AG04449 (cell line): ENCODE data around the gene PDE4D.
"Not testable (repeated sequence)": the region's sequence is repeated elsewhere in the genome, so short reads cannot be mapped to it uniquely, and the experiment has no call there.

ENCODE experiments used
- CTCF ChIA-PET: fragments of 350-600 bp; formaldehyde crosslinking; extraction: SDS; loops from one replicate; lab custom pipeline; 2021; ENCODE audit warnings: antibody characterized with exemption; lab: Yijun Ruan, JAX
- POLR2A ChIA-PET: fragments of 400-600, 350-600 bp; formaldehyde crosslinking; extraction: SDS; loops from one replicate; lab custom pipeline; 2020; ENCODE audit warnings: antibody characterized with exemption, inconsistent platforms; lab: Yijun Ruan, JAX
- DNase-seq: peaks from one replicate; pipeline ENCODE4 v3.0.0-alpha.2; 2010; ENCODE audit warnings: low read depth, low spot score
- H3K4me3 ChIP-seq: 2 replicates; pipeline ENCODE4 v1.5.1; 2011; ENCODE audit warnings: low read depth, mild to moderate bottlenecking, control low read depth, low read length
- TF ChIP-seq, protein P1 (sequence below): IDR thresholded peaks from one replicate; pipeline ENCODE4 v1.5.1; 2011; ENCODE audit warnings: mild to moderate bottlenecking, moderate library complexity, low read length, control low read depth, inconsistent platforms; ENCODE audit not compliant: insufficient read depth; ENCODE audit errors: missing control alignments

The PDE4D gene

DNA sequence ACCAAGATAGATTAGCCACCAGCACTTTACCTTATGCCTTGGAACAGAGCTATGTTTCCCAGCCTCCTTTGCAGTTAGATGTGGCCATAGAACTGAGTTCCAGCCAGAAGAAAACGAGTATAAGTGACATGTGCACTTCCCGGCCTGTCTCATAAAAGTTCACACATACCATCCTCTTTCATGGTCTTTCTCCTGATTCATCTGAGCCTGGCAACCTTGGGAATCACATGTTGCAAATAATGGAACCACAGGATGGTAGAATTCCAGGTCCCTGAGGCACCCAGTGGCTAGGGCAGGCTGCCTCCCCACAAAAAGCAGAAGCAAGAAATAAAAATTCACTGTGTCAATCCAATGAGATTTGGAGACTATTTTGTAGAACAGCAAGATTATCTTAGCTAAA is 128.1 kb downstream of the PDE4D start:
- TF ChIP-seq, protein P1, sequence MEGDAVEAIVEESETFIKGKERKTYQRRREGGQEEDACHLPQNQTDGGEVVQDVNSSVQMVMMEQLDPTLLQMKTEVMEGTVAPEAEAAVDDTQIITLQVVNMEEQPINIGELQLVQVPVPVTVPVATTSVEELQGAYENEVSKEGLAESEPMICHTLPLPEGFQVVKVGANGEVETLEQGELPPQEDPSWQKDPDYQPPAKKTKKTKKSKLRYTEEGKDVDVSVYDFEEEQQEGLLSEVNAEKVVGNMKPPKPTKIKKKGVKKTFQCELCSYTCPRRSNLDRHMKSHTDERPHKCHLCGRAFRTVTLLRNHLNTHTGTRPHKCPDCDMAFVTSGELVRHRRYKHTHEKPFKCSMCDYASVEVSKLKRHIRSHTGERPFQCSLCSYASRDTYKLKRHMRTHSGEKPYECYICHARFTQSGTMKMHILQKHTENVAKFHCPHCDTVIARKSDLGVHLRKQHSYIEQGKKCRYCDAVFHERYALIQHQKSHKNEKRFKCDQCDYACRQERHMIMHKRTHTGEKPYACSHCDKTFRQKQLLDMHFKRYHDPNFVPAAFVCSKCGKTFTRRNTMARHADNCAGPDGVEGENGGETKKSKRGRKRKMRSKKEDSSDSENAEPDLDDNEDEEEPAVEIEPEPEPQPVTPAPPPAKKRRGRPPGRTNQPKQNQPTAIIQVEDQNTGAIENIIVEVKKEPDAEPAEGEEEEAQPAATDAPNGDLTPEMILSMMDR, result no peak
- no peak for DNase-seq
- POLR2A ChIA-PET, result no interaction called here
- CTCF ChIA-PET, result interaction anchor here (0.8 kb wide), 1 partner anchor 66 kb away, joined by 3 read pairs; no protein-coding TSS in a partner anchor
- no peak overlapping the region for H3K4me3 ChIP-seq

DNA sequence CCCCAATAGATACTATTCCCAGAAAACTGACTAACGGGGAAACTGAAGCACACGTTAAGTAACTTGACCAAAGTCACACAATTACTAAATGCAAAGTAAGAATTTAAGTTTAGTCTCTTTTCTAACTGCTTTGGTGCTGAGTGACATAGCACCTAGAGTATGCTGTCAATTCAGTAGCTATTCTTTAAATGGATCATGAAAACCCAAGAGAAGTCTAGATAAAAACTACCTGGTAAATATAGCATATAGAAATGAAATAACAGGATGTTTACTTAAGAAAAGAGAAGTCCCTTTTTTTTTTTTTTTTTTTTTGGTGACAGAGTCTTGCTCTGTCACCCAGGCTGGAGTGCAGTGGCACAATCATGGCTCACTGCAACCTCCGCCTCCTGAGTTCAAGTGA is 129.2 kb downstream of the PDE4D start:
- TF ChIP-seq, protein P1, result no peak
- CTCF ChIA-PET, result no interaction called here
- H3K4me3 ChIP-seq, result no peak overlapping the region
- POLR2A ChIA-PET, result no interaction called here
- DNase-seq, result no peak

DNA sequence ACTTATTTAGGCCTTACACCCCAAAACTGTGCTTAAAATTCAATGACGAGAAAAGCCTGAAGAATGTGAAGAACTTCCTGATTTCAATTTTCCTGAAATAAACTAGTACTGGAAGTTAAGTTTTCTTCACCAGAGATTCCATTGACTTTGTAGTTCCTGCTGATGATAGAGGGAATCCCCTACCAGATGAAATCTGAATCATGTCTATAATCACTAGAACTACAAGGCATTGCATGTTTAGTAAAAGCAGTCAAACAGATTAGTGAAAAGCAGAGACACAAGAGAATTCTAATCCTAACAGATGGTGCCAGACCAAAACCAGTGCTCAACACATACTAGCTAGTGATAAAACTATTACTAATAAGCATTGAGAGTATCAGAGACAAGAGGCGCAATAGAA is 130.0 kb downstream of the PDE4D start:
- ChIA-PET CTCF (no interaction called here), POLR2A (no interaction called here)
- no peak for DNase-seq
- no peak overlapping the region for H3K4me3 ChIP-seq
- TF ChIP-seq, protein P1, result no peak

DNA sequence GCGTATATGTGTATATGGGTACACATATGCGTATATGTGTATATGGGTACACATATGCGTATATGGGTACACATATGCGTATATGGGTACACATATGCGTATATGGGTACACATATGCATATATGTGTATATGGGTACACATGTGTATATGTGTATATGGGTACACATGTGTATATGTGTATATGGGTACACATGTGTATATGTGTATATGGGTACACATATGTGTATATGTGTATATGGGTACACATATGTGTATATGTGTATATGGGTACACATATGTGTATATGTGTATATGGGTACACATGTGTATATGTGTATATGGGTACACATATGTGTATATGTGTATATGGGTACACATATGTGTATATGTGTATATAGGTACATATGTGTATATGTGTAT is 131.3 kb downstream of the PDE4D start:
- CTCF ChIA-PET, H3K4me3 ChIP-seq, POLR2A ChIA-PET, DNase-seq: not testable (repeated sequence)

DNA sequence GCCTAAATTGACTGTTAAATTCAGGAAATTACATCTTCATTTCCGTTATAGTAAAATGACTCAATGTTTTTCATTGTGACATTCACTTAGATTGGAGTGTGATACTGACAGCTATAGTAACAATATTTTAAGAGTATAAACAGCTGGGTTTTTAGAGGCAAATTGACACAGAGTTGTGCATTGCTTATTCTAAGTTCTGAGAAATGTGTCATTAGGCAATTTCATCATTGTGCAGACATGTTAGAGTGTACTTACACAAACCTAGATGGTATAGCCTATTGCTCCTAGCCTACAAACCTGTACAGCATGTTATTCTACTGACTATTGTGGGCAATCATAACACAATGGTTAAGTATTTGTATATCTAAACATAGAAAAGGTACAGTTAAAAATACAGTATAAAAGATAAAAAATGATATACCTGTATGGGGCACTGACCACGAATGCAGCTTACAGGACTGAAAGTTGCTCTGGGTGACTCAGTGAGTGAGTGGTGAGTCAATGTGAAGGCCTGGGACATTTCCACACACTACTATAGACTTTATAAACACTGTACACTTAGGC is 132.7 kb downstream of the PDE4D start:
- CTCF ChIA-PET, result interaction anchor here (1.0 kb wide), 1 partner anchor 28 kb away, joined by 3 read pairs; no protein-coding TSS in a partner anchor
- no peak overlapping the region for H3K4me3 ChIP-seq
- DNase-seq, result no peak
- TF ChIP-seq, protein P1, result no peak
- POLR2A ChIA-PET, result no interaction called here

DNA sequence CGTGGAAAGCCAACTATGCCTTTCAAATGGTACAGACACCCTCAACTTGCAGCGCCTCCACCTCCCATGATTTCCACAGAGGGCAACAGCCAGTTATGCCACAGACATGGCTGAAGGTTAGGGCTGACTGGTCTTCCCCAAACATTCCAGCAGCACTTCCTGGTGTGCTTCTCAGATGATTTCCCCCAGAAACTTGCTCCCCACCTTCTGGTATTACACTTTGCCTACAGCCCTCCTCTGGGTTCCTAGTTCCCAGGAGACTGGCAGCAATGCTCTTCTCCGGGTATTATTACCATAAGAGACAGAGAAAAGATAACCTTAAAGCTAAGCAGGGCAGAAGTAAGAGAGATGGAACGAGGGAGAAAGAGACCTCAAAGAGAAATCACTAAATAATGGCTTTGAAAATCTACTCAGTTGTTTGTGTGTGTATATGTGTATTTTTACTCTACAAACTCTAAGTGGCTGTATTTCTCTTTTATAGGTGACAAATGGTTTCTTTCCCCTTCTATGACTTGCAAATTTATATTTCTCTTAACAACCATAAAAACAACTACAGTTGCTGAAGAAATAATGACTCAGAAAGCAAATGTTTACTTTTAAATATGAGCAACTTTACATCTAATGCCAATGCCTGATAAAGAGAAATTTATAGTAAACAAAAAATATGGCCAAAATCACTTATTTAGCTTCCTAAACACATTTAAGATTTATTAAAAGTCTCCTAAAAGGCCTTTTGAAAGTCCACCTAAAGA is 133.8 kb downstream of the PDE4D start:
- no peak overlapping the region for H3K4me3 ChIP-seq
- CTCF ChIA-PET, result no interaction called here
- TF ChIP-seq, protein P1, result no peak
- POLR2A ChIA-PET, result no interaction called here
- DNase-seq, result no peak

DNA sequence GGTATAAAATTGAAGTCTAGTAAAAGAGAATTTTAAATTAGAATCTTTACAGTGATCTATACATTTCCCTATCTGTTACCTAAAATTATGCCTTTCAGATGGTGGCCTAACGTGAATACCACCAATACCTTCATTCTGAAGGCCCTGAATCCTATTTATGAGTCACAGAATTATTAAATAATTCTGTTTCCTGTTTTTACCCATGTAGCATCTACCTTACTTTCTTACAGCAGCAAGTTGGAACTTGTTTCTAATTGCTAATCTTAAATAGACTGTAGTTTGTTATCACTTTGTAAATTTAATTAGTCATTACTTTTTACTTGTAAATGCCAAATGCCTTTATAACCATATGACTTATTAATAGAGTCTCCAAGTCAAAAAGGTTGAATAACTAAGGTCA is 135.0 kb downstream of the PDE4D start:
- TF ChIP-seq, protein P1, result no peak
- ChIA-PET POLR2A (interaction anchor here (1.2 kb wide), 1 partner anchor 13 kb away, joined by 3 read pairs; no protein-coding TSS in a partner anchor), CTCF (no interaction called here)
- no peak for DNase-seq
- H3K4me3 ChIP-seq, result no peak overlapping the region
